GM21786 (cell line): ENCODE data around the gene HNRNPUL1.
"Not testable (repeated sequence)": the region's sequence is repeated elsewhere in the genome, so short reads cannot be mapped to it uniquely, and the experiment has no call there.

Experiments used
- ATAC-seq: cut with Tn5 transposase; IDR thresholded peaks from one replicate; pipeline ENCODE4 v1.9.1; 2021; ENCODE audit not compliant: unreplicated experiment

The HNRNPUL1 gene

DNA sequence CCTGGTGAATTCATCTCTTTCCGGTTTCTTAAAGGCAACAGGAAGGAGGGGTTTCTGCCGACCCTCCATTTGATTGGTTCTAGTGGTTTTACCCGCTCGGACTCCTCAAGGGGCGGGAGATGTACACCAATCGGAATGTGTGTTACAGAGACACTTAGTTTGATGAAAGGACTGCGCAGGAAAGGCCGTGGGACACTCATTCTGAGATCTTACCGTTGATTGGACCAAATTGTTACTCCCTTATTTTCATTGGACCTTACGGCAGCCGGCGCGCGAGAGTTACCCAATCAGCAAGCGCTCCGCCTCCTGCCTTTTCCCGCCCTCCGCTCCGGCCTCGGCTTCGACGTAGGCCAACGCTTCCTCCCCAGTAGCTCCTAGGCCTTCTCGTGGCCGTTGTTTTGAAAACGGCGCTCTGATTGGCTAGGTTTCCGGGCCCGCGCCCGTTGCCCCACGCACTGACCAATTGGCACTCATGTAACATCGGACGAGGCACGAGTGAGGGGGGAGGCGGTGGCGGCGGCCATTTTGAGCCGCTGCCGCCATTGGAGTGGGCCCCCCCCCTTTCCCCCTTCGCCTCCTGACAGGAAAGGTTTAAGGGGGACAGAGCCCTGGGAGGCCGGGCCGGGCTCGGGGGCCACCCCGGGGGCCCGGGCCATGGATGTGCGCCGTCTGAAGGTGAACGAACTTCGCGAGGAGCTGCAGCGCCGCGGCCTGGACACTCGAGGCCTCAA is at the start of gene HNRNPUL1:
Gene HNRNPUL1, plus strand, starts transcription at position 523 of the 731 bp plus-strand sequence. Its CDS starts 132 bp downstream, at position 655.
- peak; percentile 67 for ATAC-seq

DNA sequence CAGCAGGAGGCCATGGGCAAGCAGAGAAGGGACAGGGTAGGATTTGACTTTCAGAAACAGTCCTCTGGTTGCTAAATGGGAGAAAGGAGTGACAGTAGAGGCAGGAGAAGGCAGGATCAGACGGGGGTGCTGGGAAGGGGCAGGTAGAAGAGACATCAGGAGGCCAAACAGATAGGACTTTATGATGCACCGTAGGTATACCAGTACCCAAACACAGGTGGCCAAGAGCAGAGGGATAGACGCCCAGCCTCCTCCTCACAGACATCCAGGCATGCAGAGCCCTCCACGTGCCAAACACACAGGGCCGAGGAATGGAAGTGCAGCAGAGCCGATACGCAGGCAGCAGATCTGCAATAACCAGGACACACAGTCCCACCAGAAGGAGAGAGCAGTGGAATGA is 46.4 kb upstream of the HNRNPUL1 start:
- ATAC-seq: no peak

DNA sequence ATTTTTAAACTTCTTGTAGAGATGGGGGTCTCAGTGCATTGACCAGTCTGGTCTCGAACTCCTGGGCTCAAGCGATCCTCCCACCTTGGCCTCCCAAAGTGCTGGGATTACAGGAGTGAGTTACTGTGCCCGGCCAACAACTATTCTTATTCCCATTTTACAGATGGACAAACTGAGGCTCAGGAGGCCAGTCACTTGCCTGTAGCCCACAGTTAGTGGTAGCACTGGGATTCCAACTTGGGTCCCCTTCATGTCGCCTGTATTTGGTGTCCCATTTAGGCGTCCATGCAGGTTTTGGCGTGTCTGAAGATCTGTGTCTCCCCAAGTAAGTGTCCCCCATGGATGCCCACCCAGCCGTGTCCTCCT is 45.9 kb upstream of the HNRNPUL1 start:
- ATAC-seq: no peak

DNA sequence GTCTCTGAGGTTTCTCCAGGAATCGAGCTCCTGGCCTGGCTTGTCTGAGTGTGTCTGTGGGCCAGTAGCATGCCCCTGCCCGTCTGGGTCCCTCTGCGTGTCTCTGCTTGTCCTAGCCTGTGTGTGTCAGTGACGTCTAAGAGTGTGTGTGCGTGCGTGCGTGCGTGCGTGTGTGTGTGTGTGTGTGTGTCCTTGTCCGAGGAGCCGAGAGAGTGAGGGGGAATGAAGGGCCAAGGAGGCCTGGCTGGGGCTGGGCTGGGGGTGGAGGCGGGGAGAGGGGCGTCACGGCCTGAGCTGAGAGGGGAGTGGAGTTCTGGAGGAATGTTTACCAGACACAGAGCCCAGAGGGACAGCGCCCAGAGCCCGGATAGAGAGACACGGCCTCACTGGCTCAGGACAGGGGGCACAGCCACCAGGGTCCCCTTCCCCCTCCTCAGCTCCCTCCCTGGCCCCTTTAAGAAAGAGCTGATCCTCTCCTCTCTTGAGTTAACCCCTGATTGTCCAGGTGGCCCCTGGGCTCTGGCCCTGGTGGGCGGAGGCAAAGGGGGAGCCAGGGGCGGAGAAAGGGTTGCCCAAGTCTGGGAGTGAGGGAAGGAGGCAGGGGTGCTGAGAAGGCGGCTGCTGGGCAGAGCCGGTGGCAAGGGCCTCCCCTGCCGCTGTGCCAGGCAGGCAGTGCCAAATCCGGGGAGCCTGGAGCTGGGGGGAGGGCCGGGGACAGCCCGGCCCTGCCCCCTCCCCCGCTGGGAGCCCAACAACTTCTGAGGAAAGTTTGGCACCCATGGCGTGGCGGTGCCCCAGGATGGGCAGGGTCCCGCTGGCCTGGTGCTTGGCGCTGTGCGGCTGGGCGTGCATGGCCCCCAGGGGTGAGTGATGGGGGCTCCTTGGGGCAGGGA is 45.3 kb upstream of the HNRNPUL1 start, which contains the start of gene AXL:
Gene AXL, plus strand, starts transcription at position 609 of the 893 bp plus-strand sequence. Its CDS starts 170 bp downstream, at position 779.
- no peak for ATAC-seq

- no peak for ATAC-seq
Observed at GRCh38 chr19:41219924-41220567, 44.1 kb upstream of the HNRNPUL1 start.

GRCh38 chr19:41220811-41221210 is 43.4 kb upstream of the HNRNPUL1 start:
- ATAC-seq: no peak

- ATAC-seq: no peak
Observed at GRCh38 chr19:41221514-41222205, 42.5 kb upstream of the HNRNPUL1 start.

- ATAC-seq: no peak
Observed at GRCh38 chr19:41222240-41222639, 41.9 kb upstream of the HNRNPUL1 start.

DNA sequence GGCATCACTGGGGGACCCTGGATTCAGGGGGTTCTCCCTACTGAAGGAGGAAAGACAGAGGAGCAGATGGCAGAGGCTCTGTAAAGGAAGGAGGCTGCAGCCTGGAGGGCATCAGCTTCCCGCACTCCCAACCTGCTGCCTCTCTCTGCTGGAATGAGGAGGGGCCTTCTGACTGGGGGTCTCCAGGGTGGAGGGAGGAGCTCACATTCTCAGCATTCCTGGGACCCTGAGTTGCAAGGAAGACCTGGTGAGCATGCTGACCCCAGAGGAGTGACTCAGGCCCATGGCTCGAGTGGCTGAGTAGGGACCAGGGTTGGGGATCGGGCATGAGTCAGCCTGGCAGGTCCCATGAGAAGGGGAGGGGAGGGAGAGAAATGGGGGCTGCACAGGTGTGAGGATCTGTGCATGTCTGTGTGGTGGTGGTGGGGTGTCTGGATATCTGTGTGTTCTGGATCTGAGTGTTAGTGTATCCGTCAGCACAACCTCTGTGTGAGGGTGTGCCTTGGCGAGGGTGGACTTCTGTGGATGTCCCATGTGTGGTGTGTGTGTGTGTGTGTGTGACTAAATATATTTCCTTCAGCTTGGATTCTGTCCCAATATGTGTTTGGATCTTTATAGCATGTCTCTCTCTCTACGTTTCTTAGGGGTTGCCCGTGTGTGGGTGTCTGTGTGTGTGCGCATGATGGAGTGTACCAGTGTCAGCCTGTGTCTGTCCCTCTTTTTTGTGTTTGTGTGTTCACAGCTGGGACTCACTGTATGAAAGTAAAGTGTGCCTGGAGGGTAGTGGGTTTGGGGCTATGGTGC is 40.5 kb upstream of the HNRNPUL1 start:
- ATAC-seq: no peak

DNA sequence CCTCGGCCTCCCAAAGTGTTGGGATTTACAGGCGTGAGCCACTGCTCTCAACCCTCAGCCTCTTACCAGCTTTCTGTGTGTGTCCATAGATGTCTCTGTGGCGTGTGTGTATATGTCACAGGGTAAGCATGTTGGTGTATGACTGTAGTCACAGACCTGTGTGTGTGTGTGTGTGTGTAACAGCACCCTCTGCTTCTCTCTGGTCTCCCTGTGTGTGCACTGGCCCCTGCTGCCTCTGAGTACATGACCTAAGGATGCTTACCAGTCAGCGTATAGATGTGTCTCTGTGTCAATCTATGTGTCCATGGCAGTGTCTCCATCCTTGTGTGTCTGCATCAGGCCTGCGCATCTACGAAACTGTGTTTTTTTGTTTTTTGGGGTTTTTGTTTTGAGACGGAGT is 39.5 kb upstream of the HNRNPUL1 start:
- ATAC-seq: no peak

DNA sequence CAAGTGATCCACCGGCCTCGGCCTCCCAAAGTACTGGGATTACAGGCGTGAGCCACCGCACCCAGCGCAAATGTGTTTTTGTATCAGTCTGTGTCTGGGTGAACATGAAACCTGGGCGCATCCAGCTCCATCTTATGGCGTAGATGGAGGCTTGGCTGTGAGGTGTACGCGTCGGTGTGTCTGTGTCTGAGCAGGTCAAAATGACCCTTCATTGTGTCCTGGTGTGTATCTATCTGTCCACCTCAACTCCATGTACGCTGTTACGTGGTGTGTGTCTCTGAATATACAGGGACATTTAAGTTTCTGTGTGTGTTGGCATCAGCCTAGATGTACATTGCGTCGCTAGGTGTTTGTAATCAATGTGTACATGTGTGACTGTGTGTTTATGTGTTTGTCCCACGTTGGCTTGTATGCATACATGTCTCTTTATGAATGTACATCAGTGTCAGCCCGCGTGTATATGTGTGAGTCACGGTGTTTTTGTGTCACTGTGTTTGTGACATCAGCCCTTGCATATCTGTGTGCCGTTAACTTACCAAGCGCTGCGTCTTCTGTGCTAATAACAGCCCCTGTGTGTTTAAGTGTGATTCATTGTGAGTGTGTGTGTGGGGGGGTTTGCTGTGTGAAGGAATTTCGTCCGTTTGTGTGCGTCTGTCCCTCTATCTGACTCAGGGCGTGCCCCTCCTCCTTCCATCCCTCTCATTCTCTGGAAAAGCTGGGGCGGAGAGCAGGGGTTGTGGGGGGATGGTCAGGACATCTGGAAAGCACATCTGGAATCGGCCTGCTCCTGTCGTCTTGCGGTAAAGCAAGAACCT is 38.7 kb upstream of the HNRNPUL1 start:
- no peak for ATAC-seq

- ATAC-seq: no peak
Observed at GRCh38 chr19:41226053-41226873, 37.9 kb upstream of the HNRNPUL1 start.

- no peak for ATAC-seq
Observed at GRCh38 chr19:41226874-41227390, 37.2 kb upstream of the HNRNPUL1 start.

DNA sequence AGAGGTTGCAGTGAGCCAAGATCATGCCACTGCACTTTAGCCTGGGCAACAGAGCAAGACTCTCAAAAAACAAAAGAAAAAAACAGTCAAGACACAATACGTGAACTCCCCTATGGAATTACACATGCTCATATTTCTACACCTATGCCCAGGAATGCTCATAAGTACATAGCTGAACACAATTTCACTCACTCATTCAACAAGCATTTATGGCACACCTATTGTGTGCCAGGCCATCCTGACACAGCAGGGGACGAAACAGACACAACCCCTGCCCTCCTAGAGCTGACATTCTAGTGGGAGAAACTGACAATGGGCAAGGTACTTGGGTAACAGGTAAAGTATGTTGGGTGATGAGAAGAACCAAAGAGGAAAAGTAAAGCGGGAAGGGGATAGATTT is 35.7 kb upstream of the HNRNPUL1 start:
- ATAC-seq: no peak

GRCh38 chr19:41229338-41229737 is 34.8 kb upstream of the HNRNPUL1 start:
- ATAC-seq: not testable (repeated sequence)

- no peak for ATAC-seq
Observed at GRCh38 chr19:41230067-41230857, 33.9 kb upstream of the HNRNPUL1 start.

- no peak for ATAC-seq
Observed at GRCh38 chr19:41232686-41233085, 31.5 kb upstream of the HNRNPUL1 start.
